Measurements from ENCODE around the gene RPL26.
"Not testable (repeated sequence)": the region's sequence is repeated elsewhere in the genome, so short reads cannot be mapped to it uniquely, and the experiment has no call there.

The RPL26 gene

DNA sequence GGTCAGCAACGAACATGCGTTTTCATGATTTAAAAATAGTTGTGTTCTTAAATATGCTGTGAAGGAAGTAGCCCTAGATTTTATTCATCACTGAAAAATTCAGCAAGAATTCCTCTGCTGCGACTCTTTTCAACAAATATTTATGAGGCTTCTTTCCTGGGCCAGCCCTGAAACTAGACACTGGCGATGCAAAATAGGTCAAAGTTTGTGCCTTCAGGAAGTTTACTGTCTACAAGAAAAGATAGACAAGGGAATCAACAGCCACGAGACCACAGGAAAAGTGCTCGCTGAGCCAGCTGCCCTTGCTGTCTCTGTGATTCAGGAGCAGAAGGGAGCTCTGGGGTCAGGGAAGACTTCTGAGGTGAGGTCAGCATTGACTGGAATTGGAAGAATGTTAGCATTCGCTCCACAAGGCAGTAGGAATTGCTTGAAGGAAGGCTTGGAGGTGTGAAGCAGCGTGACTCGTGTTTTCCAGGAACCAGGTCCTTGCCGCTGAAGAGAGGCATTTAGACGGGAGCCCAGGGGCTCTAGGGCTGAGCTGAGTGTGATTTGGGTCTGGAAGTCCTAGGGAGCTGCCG, 1.9 kb upstream of the RPL26 start:
- DNase-seq (ENCODE audit: low spot score) = no peak
- TF ChIP-seq CTCF (IDR thresholded peaks at IDR 0.05; ENCODE audit: extremely low read depth, missing control alignments) = no peak

DNA sequence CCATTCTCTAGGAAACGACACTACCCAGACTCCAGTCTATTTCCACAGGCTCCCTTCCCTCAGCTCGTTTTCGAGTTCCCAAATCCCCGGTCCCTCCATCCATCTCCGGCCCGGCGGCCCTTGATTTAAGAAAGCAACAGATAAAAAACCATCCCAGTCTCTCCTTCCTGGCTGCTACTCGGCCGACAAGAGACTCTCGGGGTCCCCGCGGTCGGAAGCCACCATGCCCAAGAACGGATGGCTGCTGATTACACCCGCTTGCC, 182 bp downstream of the RPL26 start:
- TF ChIP-seq CTCF (IDR thresholded peaks at IDR 0.05; ENCODE audit: extremely low read depth, missing control alignments) = no peak
- no peak for DNase-seq (ENCODE audit: low spot score)

- DNase-seq (ENCODE audit: low spot score) = no peak
- TF ChIP-seq CTCF (IDR thresholded peaks at IDR 0.05; ENCODE audit: extremely low read depth, missing control alignments) = no peak
Measured at GRCh38 chr17:8382052-8382879, 727 bp downstream of the RPL26 start.

- DNase-seq (ENCODE audit: low spot score) = no peak
- TF ChIP-seq CTCF (IDR thresholded peaks at IDR 0.05; ENCODE audit: extremely low read depth, missing control alignments) = no peak
Measured at GRCh38 chr17:8380049-8380448, 2.9 kb downstream of the RPL26 start.

GRCh38 chr17:8378117-8378516, 4.9 kb downstream of the RPL26 start:
- DNase-seq (ENCODE audit: low spot score) = not testable (repeated sequence)

DNA sequence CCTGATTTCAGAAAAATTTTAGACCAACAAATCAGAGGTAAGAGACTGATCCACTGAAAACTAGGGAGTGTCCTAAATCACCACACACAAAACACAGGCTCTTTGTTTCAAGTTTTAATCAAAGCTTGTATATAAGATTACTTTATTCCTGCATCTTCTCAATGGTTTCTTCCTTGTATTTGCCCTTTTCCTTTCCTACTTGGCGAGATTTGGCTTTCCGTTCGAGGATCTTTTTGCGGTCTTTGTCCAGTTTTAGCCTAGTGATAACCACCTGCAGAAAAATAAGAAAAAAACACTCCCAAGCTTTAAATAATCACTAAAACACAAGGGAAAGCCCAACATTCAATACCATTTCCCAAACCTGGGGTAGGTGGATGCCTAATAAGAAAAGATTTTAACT, 5.6 kb downstream of the RPL26 start:
- TF ChIP-seq CTCF (IDR thresholded peaks at IDR 0.05; ENCODE audit: extremely low read depth, missing control alignments) = no peak
- DNase-seq (ENCODE audit: low spot score) = no peak

GRCh38 chr17:8376271-8377067, 6.5 kb downstream of the RPL26 start, which contains the start of gene KRABD2:
Gene KRABD2 (minus strand): TSS chr17:8376704.
- TF ChIP-seq CTCF (IDR thresholded peaks at IDR 0.05; ENCODE audit: extremely low read depth, missing control alignments) = peak; percentile 62
- DNase-seq (ENCODE audit: low spot score) = peak; percentile 97
